Stimulated activated CD4-positive, alpha-beta T cell treated with anti-CD3 and anti-CD28 coated beads, TNF-alpha, amount 100 ng/mL, for 1 hour (primary cell): ENCODE results near the gene ERC2.
"Not testable (repeated sequence)": the region's sequence is repeated elsewhere in the genome, so short reads cannot be mapped to it uniquely, and the experiment has no call there.

Experiments
- DNase-seq, 3 donors: peaks; one replicate each; pipeline ENCODE4 v3.0.0-alpha.2; 2020; ENCODE audit warnings: low read depth in 3 of 3, low spot score in 1 of 3

The ERC2 gene

DNA sequence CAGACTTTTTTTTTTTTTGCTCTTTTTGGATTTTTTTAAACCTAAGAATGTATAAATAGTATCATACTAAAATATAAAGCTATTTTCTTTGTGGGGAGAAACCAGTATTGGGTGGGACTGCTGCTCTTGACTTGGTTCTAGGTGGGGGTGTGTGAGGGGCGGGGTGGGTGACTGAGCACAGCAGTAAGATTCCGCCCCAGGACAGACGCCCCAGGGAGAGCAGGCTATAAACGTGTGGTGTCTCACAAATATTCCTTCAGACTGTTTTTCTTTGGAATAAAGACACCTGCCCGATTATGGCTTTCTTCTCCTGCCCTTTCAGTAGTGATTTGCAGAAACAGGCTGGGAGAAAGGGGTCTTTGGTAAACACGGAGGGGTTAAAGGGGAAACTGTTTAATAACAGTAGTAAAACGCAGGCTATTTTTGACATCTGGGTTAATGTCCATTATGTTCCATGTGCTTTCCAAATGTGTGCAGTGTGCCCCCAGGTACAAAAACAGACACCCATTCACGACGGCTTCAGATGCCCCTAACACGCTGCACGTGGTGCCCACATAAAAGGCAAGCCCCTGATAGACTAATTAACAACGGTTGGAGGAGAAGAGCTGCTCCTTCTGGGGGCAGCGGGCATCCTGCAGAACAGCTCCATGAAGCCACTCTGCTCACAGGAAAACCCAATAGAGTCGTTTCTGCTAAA lies 952.6 kb downstream of the ERC2 start:
- no peak for DNase-seq

DNA sequence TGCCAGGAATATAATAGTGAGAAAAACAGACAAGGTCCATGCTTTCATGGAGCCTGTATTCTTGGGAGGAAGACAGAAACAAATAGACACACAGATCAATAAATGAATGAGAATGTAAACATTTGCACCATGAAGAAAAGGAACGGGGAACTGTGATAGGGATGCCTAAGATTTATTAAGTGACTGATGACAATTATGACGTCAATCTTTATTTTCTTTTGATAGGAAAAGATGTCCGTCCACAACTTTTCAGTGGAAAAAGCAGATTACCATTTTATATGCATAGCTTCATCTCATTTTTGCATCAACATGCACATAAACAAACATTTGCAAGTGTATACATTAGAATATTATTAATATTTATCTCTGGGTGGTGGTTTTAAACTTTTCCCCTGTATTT lies 953.3 kb downstream of the ERC2 start:
- no peak for DNase-seq

DNA sequence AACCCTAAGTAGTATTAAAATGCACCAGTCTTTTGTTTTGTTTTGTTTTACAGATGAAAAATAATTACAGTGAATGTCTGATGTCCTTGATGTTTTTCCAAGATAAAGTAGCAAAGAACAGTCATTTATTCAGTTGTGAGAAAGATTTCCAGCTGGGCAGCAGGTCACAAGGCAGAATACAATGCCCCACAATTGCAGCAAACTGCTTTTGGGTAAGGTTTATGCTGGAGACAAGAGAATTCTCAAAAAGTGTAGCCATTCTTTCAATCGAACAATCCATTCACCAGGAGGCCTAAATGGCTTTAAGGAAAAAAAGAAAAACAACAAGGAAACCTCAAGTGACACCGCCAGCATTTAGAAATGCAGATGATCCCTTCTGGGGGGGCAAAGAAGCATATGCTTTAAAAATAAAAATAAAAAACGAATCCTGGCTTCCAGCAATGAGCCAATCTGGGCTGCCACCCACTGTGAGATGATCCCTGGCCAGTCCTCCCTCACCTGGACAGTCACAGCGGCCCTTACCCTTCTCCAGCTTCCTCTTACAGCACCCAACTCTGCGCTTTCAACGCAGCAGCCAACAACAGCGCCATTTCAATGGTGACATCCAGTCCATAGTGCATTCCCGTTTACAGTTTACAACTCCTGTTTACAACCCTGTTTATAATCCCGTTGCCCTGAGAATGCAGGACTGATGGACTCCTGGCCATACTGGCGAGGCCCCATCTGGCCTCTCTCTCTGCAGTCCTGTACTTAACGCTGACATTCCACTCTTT lies 955.5 kb downstream of the ERC2 start:
- DNase-seq, result no peak

GRCh38 chr3:55511895-55512570 lies 956.2 kb downstream of the ERC2 start:
- no peak for DNase-seq

GRCh38 chr3:55508335-55508734 lies 959.9 kb downstream of the ERC2 start:
- no peak for DNase-seq

DNA sequence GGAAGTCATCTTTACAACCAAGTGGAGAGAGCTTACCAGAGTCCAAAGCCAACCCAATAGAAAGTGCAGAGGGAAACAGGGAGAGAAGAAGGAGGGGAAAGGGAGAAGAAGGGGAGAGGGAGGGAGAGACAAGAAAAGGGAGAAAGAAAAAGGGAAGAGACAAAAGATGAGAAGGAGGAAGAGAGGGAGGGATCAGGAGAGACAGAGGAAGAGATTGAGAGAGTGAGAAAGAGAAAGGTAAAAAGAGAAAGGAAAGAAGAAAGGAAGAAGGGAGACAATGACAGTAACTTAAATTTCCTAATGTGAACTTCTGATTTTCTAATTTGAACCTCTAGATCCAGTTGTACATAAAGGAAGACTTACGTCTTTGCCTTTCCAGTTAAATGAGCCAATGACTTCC lies 960.5 kb downstream of the ERC2 start:
- DNase-seq, result no peak

DNA sequence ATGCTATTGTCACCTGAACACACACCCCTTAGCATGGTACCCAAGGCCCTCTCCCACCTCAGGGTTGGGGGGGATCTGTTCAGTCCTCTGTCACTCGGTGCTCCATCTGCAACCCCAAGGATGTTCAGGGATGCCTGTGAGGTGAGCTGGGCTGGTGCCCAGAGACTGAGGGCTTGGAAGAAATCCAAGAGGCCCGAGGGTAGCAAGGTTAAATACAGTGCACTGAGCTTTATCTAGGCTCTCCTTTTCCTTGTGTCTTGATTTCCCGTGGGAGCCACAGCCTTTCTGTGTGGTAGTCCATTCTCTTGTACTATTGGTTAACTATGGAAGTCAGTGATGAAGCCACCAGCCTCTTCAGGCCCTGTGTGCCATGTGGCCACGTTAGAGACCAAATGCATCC lies 962.5 kb downstream of the ERC2 start:
- no peak for DNase-seq

GRCh38 chr3:55505102-55505501 lies 963.2 kb downstream of the ERC2 start:
- not testable (repeated sequence) for DNase-seq

DNA sequence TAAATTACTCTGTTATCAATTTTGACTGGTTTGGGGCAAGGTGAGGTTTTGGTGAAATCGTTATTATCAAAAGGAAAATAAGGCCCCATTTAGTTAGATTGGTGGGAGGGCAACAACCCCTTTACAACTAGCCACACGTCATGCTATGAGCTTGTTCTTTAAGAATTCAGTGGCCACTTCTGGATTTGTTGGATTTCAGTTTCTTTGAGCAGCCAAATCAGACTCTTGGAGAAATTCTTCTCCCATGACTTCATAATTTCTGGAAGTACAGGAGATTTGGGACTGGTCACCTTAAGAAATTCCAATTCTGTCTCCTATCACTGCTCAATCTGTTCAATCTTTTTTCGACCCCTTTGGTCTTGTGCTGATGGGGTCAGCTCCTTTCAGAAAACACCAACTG lies 966.4 kb downstream of the ERC2 start:
- no peak for DNase-seq

DNA sequence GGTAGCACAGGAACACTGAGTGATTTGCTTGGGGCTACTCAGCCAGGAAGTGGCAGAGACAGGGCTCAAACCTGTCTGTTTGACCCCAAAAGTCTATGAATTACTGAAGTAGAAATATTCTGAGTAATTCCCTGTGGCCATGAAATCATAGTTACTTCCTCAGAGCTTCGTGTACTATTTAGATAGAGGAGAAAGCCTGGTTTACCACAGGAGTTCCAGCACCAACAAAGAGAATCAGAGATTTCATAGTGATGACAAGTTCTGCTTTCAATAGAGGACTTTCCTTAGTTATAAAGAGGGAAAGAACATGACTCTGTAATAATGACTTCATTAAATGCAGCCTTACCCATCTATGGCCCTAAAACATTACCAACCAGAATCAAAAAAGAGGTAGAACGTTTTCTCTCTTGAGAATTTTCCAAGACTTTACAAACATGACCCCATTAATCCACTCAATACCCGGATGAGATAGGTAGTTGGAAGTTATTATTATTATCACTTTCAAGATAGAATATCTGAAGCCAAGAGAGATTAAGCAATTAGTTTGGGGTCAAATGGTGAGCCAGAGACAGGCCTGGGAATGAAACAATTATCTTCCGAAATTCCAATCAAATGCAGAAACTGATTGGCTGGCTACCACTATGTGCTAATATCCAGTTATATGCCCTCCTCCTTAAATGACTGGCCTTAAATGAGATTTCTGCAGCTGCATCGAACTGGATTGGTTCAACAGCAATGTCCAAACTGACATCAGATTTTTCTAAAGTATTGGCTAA lies 967.5 kb downstream of the ERC2 start:
- no peak for DNase-seq

DNA sequence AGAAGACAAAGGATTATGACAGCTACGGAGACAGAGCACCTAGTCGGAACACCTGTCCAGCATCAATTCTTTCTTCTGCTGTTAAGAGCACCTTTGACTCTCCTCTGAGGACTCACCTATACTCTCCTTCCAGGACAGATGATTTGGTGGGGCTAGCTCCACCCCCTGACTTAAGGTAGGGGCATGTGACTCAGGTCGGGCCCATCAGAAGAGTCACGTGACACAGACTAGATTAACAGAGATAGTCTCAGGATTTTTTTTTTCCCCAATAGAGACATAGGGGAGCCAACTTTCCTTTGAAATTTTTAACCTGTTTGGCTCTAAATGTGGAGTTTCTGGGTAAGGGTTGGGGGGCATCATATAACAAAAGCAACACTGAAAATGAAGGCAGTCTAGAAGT lies 969.7 kb downstream of the ERC2 start:
- no peak for DNase-seq

- no peak for DNase-seq
Measured at GRCh38 chr3:55497250-55497649, 971.0 kb downstream of the ERC2 start.

GRCh38 chr3:55494976-55495375 lies 973.3 kb downstream of the ERC2 start:
- DNase-seq, result no peak

GRCh38 chr3:55492976-55493375 lies 975.3 kb downstream of the ERC2 start:
- DNase-seq, result no peak

- DNase-seq, result no peak
Measured at GRCh38 chr3:55491296-55491816, 976.9 kb downstream of the ERC2 start.

- DNase-seq, result no peak
Measured at GRCh38 chr3:55490276-55490913, 977.9 kb downstream of the ERC2 start.

GRCh38 chr3:55489798-55490132 lies 978.5 kb downstream of the ERC2 start:
- no peak for DNase-seq

GRCh38 chr3:55488398-55489055 lies 979.7 kb downstream of the ERC2 start:
- DNase-seq, result no peak

- no peak for DNase-seq
Measured at GRCh38 chr3:55487381-55488241, 980.7 kb downstream of the ERC2 start.
